TTC549 (cell line): ENCODE results near the gene NCAPG2.

ENCODE experiments used
- FAIRE-seq: peaks from 2 replicates; lab custom pipeline; 2012; peaks lifted over from hg19 to GRCh38; lab: Jason Lieb, UNC

Gene NCAPG2, protein sequence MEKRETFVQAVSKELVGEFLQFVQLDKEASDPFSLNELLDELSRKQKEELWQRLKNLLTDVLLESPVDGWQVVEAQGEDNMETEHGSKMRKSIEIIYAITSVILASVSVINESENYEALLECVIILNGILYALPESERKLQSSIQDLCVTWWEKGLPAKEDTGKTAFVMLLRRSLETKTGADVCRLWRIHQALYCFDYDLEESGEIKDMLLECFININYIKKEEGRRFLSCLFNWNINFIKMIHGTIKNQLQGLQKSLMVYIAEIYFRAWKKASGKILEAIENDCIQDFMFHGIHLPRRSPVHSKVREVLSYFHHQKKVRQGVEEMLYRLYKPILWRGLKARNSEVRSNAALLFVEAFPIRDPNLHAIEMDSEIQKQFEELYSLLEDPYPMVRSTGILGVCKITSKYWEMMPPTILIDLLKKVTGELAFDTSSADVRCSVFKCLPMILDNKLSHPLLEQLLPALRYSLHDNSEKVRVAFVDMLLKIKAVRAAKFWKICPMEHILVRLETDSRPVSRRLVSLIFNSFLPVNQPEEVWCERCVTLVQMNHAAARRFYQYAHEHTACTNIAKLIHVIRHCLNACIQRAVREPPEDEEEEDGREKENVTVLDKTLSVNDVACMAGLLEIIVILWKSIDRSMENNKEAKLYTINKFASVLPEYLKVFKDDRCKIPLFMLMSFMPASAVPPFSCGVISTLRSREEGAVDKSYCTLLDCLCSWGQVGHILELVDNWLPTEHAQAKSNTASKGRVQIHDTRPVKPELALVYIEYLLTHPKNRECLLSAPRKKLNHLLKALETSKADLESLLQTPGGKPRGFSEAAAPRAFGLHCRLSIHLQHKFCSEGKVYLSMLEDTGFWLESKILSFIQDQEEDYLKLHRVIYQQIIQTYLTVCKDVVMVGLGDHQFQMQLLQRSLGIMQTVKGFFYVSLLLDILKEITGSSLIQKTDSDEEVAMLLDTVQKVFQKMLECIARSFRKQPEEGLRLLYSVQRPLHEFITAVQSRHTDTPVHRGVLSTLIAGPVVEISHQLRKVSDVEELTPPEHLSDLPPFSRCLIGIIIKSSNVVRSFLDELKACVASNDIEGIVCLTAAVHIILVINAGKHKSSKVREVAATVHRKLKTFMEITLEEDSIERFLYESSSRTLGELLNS

DNA sequence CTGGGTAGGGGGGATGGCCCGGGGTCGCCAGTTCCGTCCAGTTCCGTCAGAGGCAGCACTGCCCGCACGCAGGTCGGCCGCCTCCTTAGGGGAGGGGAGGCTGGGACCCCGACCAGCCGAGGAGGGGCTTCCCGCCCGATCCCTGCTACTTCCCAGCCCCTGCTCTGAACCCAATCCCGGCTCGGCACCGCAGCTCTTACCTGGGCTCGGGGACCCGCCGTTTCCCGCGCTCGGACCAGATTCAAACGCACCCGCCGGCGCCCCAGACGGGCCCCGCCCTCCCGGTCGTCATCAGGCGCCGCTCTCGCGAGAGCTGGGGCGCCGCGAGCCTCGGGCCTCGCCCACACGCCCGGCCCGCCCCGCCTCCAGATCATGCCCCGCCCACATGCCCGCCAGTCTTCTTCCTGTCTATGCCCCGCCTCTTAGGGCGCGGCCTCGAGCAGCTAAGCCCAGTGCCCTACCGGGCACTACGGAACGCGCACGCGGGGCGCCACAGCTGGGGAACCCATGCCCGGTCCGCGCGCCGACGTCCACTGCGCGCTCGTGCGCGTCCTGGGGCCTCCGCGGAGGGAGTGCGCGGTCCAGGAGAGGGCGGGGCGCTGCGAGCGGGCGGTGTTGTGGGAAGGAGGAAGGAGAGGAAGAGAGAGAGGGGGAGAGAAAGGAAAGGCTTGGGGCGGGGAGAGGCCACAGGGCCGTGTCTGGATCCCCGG, at the start of gene NCAPG2:
NCAPG2 (minus strand) TSS at position 281 of the 710 bp plus-strand sequence. CDS start 2,905 bp downstream, outside the sequence.
- no peak for FAIRE-seq

DNA sequence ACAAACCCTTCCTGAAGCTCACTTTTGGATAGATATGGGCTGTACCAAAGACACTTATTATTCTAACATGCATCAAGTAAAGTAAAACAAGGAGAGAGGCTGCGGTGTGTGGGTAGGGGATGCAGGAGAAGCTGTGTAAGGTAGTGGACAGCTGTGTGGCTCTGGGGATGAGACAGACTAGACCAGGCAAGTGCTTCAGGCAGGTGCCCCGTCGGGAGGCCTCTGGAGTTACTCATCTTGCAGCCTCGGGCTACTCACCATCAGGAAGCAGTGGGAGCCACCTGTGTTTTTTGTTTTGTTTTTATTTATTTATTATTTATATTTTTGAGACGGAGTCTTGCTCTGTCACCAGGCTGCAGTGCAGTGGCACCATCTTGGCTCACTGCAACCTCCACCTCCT, 49.3 kb upstream of the NCAPG2 start:
- FAIRE-seq, result no peak

DNA sequence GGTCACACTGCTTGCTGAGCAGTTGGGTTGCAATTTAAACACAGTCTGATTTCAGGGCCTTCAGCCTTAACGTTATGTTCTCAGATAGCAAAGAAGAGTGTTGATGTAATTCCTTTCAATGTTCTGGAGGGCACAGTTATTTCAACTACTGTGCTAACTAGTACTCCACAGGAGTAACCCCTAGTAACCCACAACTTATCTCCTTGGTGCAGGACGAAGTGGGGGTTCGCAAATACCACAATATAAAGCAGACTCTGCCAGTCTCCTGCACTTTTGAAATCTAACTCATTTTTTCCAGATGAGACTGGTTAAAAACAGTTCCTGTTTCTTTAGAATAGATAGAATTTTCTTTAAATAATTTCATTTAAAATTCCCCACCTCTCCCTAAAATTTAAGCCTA, 47.1 kb upstream of the NCAPG2 start:
- no peak for FAIRE-seq

DNA sequence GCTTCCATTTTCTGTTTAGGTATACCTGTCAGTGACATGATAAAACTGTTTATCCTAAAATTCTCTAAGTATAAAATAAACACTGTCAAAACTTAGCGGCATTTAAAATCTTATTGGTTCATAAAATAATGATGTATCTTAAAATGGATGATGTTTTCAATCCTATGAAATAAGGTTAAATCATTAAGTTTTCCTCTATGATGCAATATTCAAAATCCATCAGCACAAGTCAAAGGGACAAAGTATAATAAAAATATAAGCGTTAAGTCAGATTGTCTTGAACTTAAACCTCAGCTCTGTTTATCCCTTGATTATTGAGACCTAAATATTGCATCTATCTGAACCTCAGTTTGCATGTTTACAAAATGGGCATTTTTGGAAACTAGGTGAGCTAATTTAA, 46.6 kb upstream of the NCAPG2 start:
- no peak for FAIRE-seq

DNA sequence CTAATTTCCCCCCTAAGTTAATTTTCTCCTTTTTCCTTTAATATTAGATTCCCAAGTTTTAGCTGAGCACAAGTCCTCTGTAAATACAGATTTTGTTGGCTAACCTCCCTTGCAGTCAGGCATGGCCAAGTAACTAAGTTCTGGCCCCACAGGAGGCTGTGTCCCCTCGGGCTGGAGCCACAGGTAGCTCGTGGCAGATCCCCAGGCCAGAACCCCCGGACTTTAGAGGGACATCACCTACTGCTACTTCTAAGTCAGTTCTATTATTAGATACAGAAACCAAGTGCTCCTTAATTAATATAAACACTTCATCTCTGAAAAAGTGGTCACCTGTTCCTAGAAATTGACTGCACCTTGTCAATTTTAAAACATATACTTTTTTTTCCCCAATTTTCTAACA, 46.1 kb upstream of the NCAPG2 start:
- FAIRE-seq, result no peak

DNA sequence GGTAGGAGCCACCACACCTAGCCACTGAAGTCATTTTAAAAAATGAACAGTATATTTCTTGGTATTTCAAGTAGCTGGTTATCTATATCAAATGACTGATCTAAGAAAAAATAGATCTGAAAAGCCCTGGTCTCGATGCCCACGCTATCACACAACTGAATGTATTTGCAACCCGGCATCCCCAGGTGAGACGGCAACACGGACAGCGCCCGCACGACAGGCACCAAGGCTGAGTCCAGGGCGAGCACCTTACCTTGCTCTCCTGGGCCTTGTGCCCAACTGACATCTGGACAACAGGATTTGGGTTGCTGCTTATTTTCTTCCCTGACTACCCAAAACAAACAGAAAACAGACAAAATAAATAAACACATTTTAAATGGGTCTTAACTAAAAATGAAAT, 44.8 kb upstream of the NCAPG2 start:
- no peak for FAIRE-seq

DNA sequence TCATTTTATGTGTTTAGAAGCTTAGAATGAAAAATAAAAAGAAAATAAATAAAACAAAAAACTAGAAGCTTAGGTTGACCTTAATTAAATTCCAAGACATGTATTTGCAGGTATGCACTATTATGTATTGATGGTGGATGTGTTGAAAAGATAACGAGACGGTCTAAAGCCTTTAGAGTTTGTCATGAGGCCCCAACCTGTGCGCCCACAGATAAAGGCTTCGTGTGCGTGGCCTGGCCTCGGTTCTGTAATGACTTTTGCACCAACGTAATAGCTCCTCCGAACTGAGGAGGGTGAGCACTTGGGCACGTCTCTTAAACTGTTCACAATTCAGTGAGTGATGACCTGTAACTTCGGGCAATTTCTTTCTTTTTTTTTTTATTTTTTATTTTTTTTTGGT, 43.7 kb upstream of the NCAPG2 start:
- no peak for FAIRE-seq

DNA sequence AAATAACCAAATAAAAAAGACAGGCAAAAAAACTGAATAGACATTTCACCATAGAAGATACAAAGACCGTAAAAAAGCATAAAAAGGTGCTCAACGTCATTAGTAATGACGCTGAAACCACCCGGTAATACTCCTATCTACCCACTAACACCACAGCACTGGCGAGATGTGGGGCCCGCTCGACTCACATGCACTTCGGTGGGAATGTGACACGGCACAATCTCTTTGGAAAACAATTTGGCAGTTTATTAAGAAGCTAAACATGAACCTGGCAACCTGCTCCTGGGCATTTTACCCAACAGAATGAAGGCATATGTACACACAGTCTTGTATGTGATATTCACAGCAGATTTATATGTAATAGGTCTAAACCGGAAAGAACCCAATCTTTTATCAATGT, 42.8 kb upstream of the NCAPG2 start:
- no peak for FAIRE-seq

DNA sequence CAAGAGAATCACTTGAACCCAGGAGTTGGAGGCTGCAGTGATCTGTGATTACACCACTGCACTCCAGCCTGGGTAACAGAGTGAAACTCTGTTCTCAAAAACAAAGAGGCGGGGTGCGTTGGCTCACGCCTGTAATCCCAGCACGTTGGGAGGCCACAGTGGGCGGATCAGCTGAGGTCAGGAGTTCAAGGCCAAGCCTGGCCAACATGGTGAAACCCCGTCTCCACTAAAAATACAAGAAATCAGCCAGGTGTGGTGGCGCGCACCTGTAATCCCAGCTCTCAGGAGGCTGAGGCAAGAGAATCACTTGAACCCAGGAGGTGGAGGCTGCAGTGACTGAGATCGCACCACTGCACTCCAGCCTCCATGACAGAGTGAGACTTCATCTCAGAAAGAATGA, 42.4 kb upstream of the NCAPG2 start:
- no peak for FAIRE-seq

DNA sequence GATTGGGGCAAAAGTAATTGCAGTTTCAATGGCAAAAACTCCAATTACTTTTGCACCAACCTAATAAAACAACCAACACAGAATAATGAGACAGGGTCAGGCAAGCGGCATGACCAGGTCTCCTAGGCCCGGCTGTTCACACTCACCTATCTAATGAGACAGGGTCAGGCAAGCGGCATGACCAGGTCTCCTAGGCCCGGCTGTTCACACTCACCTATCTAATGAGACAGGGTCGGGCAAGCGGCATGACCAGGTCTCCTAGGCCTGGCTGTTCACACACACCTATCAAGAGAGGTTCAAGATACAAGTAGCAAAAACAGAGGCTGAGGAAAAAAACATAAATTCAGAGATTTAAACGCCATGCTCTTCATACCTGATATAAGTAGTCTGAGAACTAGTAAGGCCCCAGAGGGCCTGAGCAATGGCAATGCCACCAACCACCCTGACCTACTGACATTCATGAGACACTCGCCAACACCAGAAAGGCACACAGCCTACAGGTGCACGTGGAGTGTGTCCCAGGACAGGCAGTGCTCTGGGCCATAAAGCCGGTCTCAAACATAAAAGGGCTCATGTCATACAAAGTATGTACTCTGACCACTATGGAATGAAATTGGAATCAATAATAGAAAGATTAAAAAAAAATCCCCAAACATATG, 40.6 kb upstream of the NCAPG2 start:
- no peak for FAIRE-seq

DNA sequence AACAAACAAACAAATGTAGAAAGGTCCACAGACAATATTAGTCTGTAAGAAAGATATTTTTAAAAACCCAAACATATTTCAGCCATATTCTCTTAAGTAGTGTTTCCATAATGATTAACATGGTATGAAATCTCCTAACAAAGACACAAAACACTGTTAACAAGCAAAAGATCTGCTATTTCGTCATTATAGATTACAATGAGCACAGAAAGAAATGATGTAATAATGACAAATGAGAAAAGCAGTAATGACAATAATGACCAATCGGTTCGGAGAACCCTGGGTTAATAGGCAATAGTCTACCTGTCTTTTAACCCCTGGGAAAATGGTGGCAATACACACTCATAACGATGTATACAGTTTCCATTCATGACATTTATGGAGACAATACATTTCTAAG, 39.5 kb upstream of the NCAPG2 start:
- FAIRE-seq, result no peak

DNA sequence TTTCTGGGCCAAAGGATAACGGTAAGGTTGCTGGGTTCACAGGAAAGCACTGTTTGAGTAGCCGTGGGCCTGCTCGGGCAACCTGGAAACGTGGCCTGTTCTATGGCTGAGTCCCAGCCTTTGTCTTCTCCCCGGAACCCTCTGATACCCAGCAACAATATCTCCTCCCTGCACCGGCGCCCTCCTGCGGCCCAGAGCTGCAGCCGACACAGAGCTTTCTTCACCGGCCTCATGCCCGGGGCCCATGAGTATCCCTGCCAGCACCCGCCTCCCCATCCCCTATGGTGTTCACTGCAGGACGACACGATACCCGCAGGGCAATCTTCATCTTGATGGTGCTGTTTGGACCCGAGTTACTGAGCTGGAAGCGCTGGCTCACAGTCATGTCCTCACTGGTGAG, 38.6 kb upstream of the NCAPG2 start:
- no peak for FAIRE-seq

DNA sequence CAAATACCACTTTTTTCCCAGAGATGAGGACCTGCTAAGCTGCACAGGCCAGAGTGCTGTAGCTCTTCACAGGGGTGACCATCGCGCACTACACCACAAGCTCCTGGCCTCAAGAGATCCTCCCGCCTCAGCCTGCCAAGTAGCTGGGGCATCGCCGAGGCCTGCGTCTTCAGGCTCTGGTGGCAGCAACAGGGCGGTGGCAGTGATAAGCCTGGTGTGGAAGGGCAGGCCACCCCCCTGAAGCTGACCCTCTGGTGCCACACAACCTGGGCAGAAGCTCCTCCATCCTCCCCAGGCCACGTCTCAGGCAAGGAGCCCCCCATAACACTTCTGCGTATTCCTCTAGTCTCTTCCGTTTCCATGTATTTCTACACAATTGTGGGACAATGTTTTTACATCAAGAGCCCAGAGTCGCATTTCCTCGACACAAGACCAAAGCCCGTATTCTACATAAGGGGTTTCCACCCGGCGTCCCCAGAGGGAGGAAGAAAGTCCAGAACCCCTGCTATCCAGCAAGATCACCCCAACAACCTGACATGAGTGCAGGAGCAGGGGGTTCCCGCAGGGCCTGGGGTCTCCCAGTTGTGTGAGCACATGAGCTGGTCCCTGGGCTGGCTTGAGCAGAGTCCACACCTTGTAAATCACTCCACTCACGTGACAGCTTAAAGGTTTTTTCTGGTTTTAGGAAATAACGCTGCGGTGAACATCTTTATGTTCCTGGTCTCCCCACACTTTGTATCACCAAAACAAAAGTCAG, 37.6 kb upstream of the NCAPG2 start:
- FAIRE-seq, result no peak

DNA sequence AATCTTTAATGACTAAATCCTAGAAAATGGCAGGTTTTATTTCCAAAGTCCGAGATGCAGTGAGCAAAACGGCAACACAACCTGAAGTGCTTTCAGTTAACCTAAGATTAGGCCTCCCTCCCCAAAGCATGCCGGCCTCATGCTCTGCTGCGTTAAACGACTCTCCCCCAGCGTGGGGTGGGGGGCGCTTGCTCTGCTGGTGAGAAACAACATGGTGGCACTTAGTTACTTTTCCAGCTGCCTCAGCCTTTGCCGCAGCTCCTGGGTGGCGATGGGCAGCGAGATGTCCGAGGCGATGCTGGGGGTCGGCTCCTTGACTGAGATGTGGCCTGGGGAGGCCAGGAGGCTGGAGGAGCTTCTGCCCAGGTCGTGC, 36.7 kb upstream of the NCAPG2 start:
- FAIRE-seq, result no peak

DNA sequence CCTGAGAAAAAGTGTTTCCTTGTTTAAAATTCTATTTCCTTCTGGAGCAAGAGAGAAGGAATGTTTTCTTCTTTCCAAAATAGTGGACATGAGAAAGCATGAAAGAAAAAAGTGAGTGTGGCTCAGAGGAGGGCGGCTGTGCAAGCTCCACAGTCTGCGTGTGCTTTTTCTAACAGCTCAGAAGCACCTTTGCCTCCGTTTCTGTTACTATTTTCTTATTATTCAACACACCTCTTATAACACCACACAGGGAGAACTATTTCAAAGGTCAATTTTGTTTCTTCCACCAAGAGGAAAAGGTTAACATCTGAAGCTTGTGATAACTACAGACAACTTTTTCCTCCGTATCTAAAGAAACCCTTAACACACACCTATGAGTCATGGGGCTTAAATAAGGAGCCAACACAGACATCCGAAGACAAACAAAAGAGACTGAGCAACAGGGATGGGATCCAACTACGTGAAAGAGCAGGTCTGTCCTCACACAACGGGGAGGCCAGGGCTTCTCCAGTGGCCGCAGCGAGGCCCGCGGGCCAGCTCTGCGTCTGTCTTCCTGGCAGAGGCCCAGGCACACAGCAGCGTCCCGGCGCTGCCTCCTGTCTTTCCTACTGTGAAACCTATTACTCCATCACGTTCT, 36.2 kb upstream of the NCAPG2 start:
- no peak for FAIRE-seq

DNA sequence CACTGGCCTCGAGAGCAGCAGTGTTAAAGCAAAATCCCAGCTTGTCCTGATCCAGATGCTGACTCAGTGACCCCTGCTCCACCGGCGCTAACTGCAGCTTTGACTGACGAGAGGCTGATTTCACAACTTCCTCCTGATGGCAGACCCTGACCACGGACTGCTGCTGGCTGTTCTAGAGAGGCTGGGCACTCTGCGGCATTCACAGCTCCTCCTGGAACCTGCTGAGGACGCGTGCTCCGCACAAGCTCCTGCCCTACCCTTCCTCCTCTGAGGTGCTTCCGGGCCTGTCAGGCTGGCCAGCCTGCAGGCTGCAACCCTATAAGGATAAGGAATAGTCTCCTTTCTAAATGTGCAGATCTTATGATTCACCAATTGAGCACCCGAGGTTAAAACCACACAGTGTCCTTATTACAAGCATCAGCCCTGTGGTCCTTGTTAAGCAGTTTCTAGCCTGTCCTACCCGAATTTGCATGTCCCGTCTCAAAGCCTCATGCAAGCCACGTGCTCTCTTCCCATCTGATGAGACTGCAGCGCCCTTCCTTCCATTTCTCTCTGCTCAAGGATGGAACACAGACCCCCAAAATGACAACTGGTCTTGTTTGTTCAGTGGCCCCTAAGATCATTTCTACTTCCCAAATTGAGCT, 35.5 kb upstream of the NCAPG2 start:
- FAIRE-seq, result no peak

DNA sequence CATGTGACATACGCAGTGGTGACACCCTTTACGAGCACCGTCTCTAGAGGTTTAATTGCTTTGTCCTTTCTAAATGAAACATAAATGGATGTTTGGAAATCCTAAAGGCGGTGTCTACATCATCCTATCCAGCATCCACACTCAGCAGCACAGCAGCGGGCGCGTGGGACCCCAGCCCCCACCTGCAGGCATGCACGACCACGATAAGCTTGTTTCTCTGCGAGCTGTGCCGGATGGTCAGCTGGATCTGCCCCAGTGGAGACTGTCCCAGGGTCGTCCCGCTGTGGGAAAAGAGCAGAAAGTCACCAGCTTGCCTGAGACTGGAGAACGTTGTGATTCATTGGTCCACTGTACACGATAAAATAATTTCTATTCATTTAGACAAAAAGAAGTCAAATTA, 34.2 kb upstream of the NCAPG2 start:
- no peak for FAIRE-seq

DNA sequence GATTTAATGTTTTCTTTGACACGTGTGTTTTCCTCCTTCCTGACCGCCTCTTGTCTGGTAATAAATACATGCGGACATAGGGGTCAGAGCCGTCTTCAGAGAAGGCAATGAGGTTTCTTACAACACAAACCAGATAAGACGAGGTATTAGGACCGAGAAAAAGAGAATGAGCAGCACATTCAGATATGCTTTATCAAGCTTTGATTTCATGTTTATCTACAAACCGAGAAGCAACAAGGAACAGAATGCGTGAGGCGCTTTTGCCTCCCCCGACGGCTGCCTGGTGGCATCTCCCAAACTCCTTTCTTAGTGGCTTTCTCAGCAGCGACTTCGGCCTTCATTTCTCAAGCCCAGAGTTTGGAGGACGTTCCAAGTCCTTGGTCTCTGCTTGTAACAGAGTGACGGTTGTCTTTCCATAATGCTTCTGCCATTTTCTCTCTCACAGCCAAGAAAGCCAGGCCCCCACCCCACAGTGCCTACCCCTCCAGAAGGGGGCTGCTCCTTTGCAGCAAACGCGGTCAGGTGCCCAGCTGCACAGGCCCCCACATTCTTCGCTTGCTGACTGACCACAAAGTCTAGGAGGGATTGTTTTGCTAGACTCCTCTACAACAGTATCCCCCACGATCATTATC, 32.6 kb upstream of the NCAPG2 start:
- FAIRE-seq, result no peak

DNA sequence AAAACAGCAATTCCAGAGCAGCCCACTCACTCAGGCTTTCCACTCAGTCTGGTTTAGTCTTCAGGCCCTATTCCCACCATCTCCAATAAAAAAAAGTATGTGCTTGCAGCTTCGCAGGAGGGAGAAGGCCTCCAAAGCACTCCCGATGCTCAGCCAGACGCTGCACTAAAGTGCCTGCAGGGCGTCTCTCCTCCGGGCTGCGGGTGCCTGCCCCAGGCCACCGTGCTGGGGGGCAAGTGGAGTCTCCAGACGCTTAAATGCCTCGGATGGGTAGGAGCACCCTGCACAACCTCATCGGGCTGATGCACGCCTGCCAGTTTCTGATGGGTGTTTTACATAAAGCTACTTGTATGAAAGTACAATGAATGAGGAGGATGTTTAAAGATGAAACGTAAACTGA, 31.3 kb upstream of the NCAPG2 start:
- FAIRE-seq, result no peak

DNA sequence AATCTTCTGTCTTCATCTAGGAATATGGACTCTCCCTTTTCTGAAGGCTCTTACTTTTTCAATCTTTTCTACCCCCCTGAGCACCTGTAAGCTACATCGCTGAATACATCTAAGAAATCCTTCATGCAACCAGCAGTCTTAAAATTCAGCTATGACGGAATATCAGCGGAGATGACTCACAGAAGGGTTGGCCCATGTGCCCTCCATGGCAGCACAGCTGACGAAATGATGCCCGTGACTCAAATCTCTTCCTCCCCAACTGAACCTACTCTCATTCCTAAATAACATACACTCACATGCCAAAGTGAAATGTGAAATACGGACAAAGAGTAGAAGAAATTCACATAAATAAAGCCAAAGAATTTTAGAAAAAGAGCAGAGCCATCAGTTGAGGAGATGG, 30.3 kb upstream of the NCAPG2 start:
- FAIRE-seq, result no peak
